Measurements from ENCODE around the gene CRACDL. TPM values are rescaled to one million over a fixed set of nuclear protein-coding genes. Genes with fewer than 3 reads are reported as not detected.

The CRACDL gene
- total RNA-seq, 1 experiment from 2014 or later: 1.1 TPM

GRCh38 chr2:98854682-98855081 is 81.3 kb downstream of the CRACDL start:
- intact Hi-C loops (cut with micrococcal nuclease; ENCODE audit: unreplicated experiment): no loop called here
- no peak overlapping the region for H3K4me3 Mint-ChIP-seq (ENCODE audit: unreplicated experiment)
- peaks cover 13% of the 10 kb centered on the region for H3K9me3 Mint-ChIP-seq (ENCODE audit: unreplicated experiment)
- no peaks in the 10 kb centered on the region for H3K36me3 ChIP-seq (ENCODE audit: control insufficient read depth, insufficient read depth, low read length)
- no peak overlapping the region for H3K27ac Mint-ChIP-seq (ENCODE audit: unreplicated experiment)
- H3K4me3 ChIP-seq (ENCODE audit: low read depth, low read length): no peak overlapping the region
- H3K27me3 ChIP-seq (replicated peaks; ENCODE audit: control insufficient read depth, insufficient read depth, low read length): no peaks in the 10 kb centered on the region
- no peak for DNase-seq
- H3K9me3 ChIP-seq: peaks cover 2% of the 10 kb centered on the region; the same call in 1 of the 2 replicates
- TF ChIP-seq CTCF (IDR thresholded peaks at IDR 0.05; ENCODE audit: insufficient read depth in 1 of 2, low read depth in 1 of 2, low read length in 1 of 2, severe bottlenecking in 1 of 2, unreplicated experiment in 1 of 2): no peak
- CTCF ChIA-PET: no interaction called here
- POLR2A ChIA-PET: no interaction called here
- no peaks in the 10 kb centered on the region for H3K4me1 Mint-ChIP-seq (ENCODE audit: low read depth, unreplicated experiment)
- no peaks in the 10 kb centered on the region for H3K36me3 Mint-ChIP-seq (ENCODE audit: insufficient read depth, unreplicated experiment)
- no TSS peak for BruUV-seq (replicated peaks)
- H3K27me3 Mint-ChIP-seq (ENCODE audit: insufficient read depth, unreplicated experiment): peaks cover 5% of the 10 kb centered on the region
- H3K4me1 ChIP-seq: no peaks in the 10 kb centered on the region

- POLR2A ChIA-PET: no interaction called here
- intact Hi-C loops (cut with micrococcal nuclease; ENCODE audit: unreplicated experiment): no loop called here
- Mint-ChIP-seq H3K4me1 (ENCODE audit: low read depth, unreplicated experiment) (no peaks in the 10 kb centered on the region), H3K27ac (ENCODE audit: unreplicated experiment) (no peak overlapping the region), H3K4me3 (ENCODE audit: unreplicated experiment) (no peak overlapping the region), H3K9me3 (ENCODE audit: unreplicated experiment) (no peaks in the 10 kb centered on the region), H3K36me3 (ENCODE audit: insufficient read depth, unreplicated experiment) (no peaks in the 10 kb centered on the region), H3K27me3 (ENCODE audit: insufficient read depth, unreplicated experiment) (peaks cover 5% of the 10 kb centered on the region)
- no peak for DNase-seq
- H3K4me1 ChIP-seq: no peaks in the 10 kb centered on the region
- TF ChIP-seq CTCF (IDR thresholded peaks at IDR 0.05; ENCODE audit: insufficient read depth in 1 of 2, low read depth in 1 of 2, low read length in 1 of 2, severe bottlenecking in 1 of 2, unreplicated experiment in 1 of 2): no peak
- H3K4me3 ChIP-seq (ENCODE audit: low read depth, low read length): no peak overlapping the region
- 0 out of 2 replicates have a peak, but pooled peaks cover 2% of the 10 kb centered on the region for H3K9me3 ChIP-seq
- CTCF ChIA-PET: no interaction called here
- no peaks in the 10 kb centered on the region for H3K36me3 ChIP-seq (ENCODE audit: control insufficient read depth, insufficient read depth, low read length)
- no peaks in the 10 kb centered on the region for H3K27me3 ChIP-seq (replicated peaks; ENCODE audit: control insufficient read depth, insufficient read depth, low read length)
- BruUV-seq (replicated peaks): no TSS peak
Observed at GRCh38 chr2:98852932-98853331, 83.1 kb downstream of the CRACDL start.

GRCh38 chr2:98850074-98850473 is 86.0 kb downstream of the CRACDL start:
- ChIA-PET CTCF (no interaction called here), POLR2A (no interaction called here)
- intact Hi-C loops (cut with micrococcal nuclease; ENCODE audit: unreplicated experiment): no loop called here
- no peaks in the 10 kb centered on the region for H3K27me3 ChIP-seq (replicated peaks; ENCODE audit: control insufficient read depth, insufficient read depth, low read length)
- H3K36me3 ChIP-seq (ENCODE audit: control insufficient read depth, insufficient read depth, low read length): no peaks in the 10 kb centered on the region
- no TSS peak for BruUV-seq (replicated peaks)
- H3K9me3 Mint-ChIP-seq (ENCODE audit: unreplicated experiment): no peaks in the 10 kb centered on the region
- no peak overlapping the region for H3K4me3 Mint-ChIP-seq (ENCODE audit: unreplicated experiment)
- H3K27me3 Mint-ChIP-seq (ENCODE audit: insufficient read depth, unreplicated experiment): peaks cover 2% of the 10 kb centered on the region
- no peak for DNase-seq
- H3K4me3 ChIP-seq (ENCODE audit: low read depth, low read length): no peak overlapping the region
- no peaks in the 10 kb centered on the region for H3K4me1 ChIP-seq
- H3K36me3 Mint-ChIP-seq (ENCODE audit: insufficient read depth, unreplicated experiment): no peaks in the 10 kb centered on the region
- no peaks in the 10 kb centered on the region for H3K4me1 Mint-ChIP-seq (ENCODE audit: low read depth, unreplicated experiment)
- H3K9me3 ChIP-seq: no peaks in the 10 kb centered on the region
- TF ChIP-seq CTCF (IDR thresholded peaks at IDR 0.05; ENCODE audit: insufficient read depth in 1 of 2, low read depth in 1 of 2, low read length in 1 of 2, severe bottlenecking in 1 of 2, unreplicated experiment in 1 of 2): no peak
- no peak overlapping the region for H3K27ac Mint-ChIP-seq (ENCODE audit: unreplicated experiment)
